ENCODE measurements around the gene MUC6. TPM values are rescaled to one million over a fixed set of nuclear protein-coding genes. Genes with fewer than 3 reads are reported as not detected.
"Not testable (repeated sequence)": the region's sequence is repeated elsewhere in the genome, so short reads cannot be mapped to it uniquely, and the experiment has no call there.

Gene MUC6
- total RNA-seq, 2 donors from 2014 or later, result not detected

GRCh38 chr11:1019321-1019910 is 17.1 kb downstream of the MUC6 start:
- ATAC-seq, result no peak
- intact Hi-C loops (cut with DNase I), result no loop called here
- no peak for DNase-seq

GRCh38 chr11:1018091-1018490 is 18.4 kb downstream of the MUC6 start:
- ATAC-seq (no peak), DNase-seq (no peak)
- intact Hi-C loops (cut with DNase I), result no loop called here

GRCh38 chr11:1017269-1018005 is 19.1 kb downstream of the MUC6 start:
- intact Hi-C loops (cut with DNase I), result no loop called here
- ATAC-seq (peak; percentile 2 to 32), DNase-seq (no peak)

GRCh38 chr11:1016610-1017126 is 19.9 kb downstream of the MUC6 start:
- DNase-seq; intact Hi-C loops (cut with DNase I): not testable (repeated sequence)
- ATAC-seq, result peak in 1 of 2 donors; percentile 25

GRCh38 chr11:1015826-1016545 is 20.5 kb downstream of the MUC6 start:
- DNase-seq (no peak), ATAC-seq (no peak)
- intact Hi-C loops (cut with DNase I), result no loop called here

- DNase-seq, result no peak
- no peak for ATAC-seq
- intact Hi-C loops (cut with DNase I), result no loop called here
Measured at GRCh38 chr11:1015064-1015463, 21.5 kb downstream of the MUC6 start.

- no peak for ATAC-seq
- intact Hi-C loops (cut with DNase I), result no loop called here
- DNase-seq, result no peak
Measured at GRCh38 chr11:1014276-1014675, 22.2 kb downstream of the MUC6 start.

GRCh38 chr11:1013631-1013935 is 22.9 kb downstream of the MUC6 start:
- intact Hi-C loops (cut with DNase I), result no loop called here
- no peak for ATAC-seq
- DNase-seq, result no peak

- intact Hi-C loops (cut with DNase I), result no loop called here
- ATAC-seq (no peak), DNase-seq (no peak)
Measured at GRCh38 chr11:1012740-1013630, 23.5 kb downstream of the MUC6 start.

GRCh38 chr11:1012291-1012690 is 24.2 kb downstream of the MUC6 start:
- intact Hi-C loops (cut with DNase I), result no loop called here
- no peak for DNase-seq
- no peak for ATAC-seq

- intact Hi-C loops (cut with DNase I), result no loop called here
- DNase-seq, result no peak
- ATAC-seq, result no peak
Measured at GRCh38 chr11:1011320-1011698, 25.2 kb downstream of the MUC6 start.

GRCh38 chr11:1010551-1011319 is 25.8 kb downstream of the MUC6 start:
- no peak for ATAC-seq
- intact Hi-C loops (cut with DNase I), result no loop called here
- no peak for DNase-seq

GRCh38 chr11:1009991-1010390 is 26.5 kb downstream of the MUC6 start:
- no peak for ATAC-seq

GRCh38 chr11:1009371-1009770 is 27.1 kb downstream of the MUC6 start:
- no peak for DNase-seq
- intact Hi-C loops (cut with DNase I), result no loop called here
- no peak for ATAC-seq

More at GRCh38 chr11:1009991-1010390, 26.5 kb downstream of the MUC6 start:
- intact Hi-C loops (cut with DNase I), result no loop called here
- no peak for DNase-seq

GRCh38 chr11:1008803-1009145 is 27.7 kb downstream of the MUC6 start:
- no peak for DNase-seq
- intact Hi-C loops (cut with DNase I), result no loop called here
- ATAC-seq, result no peak

- ATAC-seq (no peak), DNase-seq (no peak)
- intact Hi-C loops (cut with DNase I), result no loop called here
Measured at GRCh38 chr11:1008001-1008802, 28.3 kb downstream of the MUC6 start.

- no peak for ATAC-seq
- intact Hi-C loops (cut with DNase I), result no loop called here
- DNase-seq, result no peak
Measured at GRCh38 chr11:1007279-1007678, 29.2 kb downstream of the MUC6 start.

- intact Hi-C loops (cut with DNase I), result no loop called here
- no peak for ATAC-seq
- no peak for DNase-seq
Measured at GRCh38 chr11:1006762-1007161, 29.8 kb downstream of the MUC6 start.
